C4-2B (cell line): Measurements from ENCODE around the gene DEFB126.

Experiments
- H3K27ac ChIP-seq: fragments of 450-650 bp; 2 replicates; pipeline ENCODE4 v1.5.1; 2017
- ZFX ChIP-seq: fragments of 450-650 bp; IDR thresholded peaks from 2 replicates; pipeline ENCODE4 v1.6.1; 2017
- TF ChIP-seq, protein P1 (sequence below): fragments of 450-650 bp; conservative IDR thresholded peaks from 2 replicates; pipeline ENCODE4 v1.5.1; 2017; ENCODE audit warnings: mild to moderate bottlenecking

Gene DEFB126

DNA sequence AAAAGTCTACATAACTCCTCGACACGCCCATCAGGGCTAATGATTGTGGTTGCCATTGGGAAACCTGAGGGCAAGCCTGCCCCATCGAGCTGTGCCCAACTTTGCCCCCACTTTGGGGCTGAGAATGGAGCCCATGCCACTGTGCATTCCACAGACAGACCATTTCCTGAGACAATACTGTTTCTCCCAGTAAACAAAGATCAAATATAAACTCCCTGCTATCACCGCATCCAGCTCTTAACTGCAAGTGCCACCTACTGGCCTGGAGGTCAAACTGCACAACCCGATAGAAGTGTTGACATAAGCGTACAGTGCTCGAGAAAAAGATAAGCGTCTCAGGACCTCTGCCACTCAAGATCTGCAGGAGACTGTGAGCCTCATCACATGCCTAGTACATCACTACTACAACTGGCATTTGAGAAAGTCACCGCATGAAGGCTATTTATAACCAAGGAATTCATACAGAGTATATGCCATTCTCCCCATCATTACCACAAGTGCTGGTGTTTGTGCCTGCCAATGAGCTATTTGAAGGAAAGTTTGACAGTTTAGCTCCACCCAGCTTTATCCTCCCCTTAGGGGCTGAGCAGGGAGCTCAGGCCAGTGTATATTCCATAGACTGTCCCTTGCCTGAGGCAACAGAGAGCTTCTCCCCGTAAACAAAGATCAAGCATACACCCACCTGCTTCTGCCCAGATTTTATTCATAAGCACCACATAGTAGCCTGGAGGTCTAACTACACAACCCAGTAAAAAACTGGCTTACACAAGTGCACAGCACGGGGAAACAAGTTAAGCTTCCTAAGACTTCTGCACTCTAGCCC is 4.5 kb upstream of the DEFB126 start:
- no peak for TF ChIP-seq ZFX
- TF ChIP-seq, protein P1, sequence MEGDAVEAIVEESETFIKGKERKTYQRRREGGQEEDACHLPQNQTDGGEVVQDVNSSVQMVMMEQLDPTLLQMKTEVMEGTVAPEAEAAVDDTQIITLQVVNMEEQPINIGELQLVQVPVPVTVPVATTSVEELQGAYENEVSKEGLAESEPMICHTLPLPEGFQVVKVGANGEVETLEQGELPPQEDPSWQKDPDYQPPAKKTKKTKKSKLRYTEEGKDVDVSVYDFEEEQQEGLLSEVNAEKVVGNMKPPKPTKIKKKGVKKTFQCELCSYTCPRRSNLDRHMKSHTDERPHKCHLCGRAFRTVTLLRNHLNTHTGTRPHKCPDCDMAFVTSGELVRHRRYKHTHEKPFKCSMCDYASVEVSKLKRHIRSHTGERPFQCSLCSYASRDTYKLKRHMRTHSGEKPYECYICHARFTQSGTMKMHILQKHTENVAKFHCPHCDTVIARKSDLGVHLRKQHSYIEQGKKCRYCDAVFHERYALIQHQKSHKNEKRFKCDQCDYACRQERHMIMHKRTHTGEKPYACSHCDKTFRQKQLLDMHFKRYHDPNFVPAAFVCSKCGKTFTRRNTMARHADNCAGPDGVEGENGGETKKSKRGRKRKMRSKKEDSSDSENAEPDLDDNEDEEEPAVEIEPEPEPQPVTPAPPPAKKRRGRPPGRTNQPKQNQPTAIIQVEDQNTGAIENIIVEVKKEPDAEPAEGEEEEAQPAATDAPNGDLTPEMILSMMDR = peak; percentile 63
- no peak overlapping the region for H3K27ac ChIP-seq

DNA sequence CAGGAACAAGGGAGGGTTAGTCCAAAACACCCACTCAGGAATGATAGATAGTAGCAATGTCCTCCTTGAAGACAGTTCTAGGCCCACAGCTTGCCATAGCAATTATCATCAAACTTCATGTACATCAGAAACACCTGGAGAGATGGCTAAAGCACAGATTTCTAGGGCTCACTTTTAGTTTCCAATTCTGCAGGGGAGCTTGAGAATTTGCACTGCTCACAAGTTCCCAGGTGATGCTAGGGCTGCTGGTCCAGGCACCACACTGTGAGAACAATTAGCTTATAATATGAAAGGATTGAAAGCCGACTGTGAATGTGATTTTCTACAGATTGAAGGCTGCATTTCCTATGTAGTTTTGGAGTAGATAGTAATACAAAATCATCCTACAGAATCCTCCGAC is 3.5 kb downstream of the DEFB126 start:
- TF ChIP-seq, protein P1 = no peak
- no peak for TF ChIP-seq ZFX

DNA sequence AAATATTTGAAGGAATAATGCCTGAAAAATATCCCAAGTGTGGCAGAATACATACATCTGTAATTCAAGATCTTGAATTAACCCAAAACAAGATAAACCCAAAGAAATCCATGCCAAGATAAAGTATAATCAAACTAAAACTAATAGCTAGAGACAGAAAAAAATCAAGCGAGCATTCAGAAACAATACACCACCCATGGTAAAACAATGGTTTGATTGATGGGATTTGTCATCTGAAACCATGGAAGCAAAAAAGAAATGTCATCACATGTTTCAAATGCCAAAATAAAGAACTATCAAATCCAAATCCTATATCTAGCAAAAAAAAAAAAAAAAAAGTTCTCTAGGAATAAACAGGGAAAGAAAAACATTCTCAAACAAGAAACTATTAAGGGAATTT is 9.7 kb downstream of the DEFB126 start:
- no peak for TF ChIP-seq ZFX
- TF ChIP-seq, protein P1 = no peak
- H3K27ac ChIP-seq = no peak overlapping the region

More for the DNA sequence above, 3.5 kb downstream of the DEFB126 start:
- no peak overlapping the region for H3K27ac ChIP-seq

DNA sequence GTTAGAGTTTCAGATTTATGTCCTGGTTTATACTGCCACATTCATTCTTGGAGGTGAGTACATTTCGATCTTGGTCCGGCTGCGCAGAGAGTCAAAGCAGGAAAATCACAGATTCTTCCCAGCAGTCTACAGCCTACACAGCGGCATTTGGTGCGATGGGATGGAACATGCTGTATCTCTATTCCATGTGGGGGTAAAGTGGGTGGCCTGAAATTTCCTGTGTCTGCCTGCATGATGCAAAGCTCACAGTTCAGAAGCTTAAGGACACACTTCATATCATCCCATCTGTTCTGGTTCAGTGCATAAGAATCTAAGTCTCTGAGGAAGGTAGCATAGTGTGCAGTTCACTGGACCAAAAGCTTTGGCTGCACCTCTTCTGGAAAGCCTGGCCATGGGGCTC is 14.8 kb downstream of the DEFB126 start, which contains the start of gene DEFB127:
TSS of gene DEFB127 (plus strand) at position 301 of the 400 bp plus-strand sequence. CDS start at position 392, 91 bp downstream.
- H3K27ac ChIP-seq = no peak within 1 kb of the TSS
- TF ChIP-seq ZFX = no peak
- TF ChIP-seq, protein P1 = no peak

DNA sequence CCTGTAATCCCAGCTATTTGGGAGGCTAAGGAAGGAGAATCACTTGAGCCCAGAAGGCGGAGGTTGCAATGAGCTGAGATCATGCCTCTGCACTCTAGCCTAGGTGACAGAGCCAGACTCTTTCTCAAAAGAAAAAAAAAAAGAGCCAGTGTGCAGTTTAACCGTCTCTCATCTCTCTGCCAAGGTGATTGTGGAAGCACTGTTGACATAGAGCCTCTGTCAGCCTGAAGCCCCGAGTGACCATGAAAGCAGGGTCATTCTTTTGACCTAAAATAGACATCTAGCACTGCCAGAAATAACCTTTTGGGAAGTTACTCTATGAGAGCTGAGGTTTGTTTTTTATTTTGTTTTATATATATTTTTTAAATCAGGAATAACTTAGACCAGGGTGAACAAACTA is 22.2 kb downstream of the DEFB126 start:
- H3K27ac ChIP-seq = no peak overlapping the region

DNA sequence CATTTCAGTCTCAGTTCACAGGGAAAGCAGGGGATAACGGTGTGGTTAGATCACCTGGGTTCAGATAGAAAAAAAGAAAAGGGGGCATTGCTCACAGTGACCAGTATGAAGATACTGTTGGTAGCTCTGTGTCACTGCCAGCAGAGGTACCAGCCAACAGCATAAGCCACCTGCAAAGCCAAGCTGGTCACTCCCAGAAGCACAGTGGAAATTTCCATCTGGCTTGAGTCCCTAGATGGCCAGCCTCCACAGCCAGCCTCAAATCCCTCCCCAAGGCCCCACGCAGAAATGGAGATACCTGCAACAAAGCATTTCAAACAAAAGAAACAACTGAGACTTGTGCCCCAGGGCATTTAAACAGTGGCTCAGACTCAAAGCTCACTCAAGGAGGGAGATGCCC is 26.5 kb downstream of the DEFB126 start:
- no peak for TF ChIP-seq ZFX
- TF ChIP-seq, protein P1 = no peak
- H3K27ac ChIP-seq = no peak overlapping the region

More for the DNA sequence above, 22.2 kb downstream of the DEFB126 start:
- no peak for TF ChIP-seq ZFX
- TF ChIP-seq, protein P1 = no peak

DNA sequence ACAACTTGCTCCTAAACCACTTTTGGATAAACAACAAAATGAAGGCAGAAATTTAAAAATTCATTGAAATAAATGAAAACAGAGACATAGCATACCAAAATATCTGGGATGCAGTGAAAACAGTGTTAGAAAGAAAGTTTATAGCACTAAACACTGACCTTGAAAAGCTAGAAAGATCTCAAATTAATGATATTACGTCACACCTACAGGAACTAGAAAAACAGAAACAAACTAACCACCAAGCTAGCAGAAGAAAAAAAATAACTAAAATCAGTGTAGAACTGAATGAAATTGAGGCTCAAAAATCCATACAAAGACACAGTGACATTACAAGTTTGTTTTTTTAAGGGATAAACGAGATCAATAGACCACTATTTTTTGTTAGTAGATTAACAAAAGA is 41.9 kb downstream of the DEFB126 start:
- no peak overlapping the region for H3K27ac ChIP-seq
- TF ChIP-seq, protein P1 = no peak
- TF ChIP-seq ZFX = no peak
